ENCODE results near the gene MTHFD1L.

Gene MTHFD1L

DNA sequence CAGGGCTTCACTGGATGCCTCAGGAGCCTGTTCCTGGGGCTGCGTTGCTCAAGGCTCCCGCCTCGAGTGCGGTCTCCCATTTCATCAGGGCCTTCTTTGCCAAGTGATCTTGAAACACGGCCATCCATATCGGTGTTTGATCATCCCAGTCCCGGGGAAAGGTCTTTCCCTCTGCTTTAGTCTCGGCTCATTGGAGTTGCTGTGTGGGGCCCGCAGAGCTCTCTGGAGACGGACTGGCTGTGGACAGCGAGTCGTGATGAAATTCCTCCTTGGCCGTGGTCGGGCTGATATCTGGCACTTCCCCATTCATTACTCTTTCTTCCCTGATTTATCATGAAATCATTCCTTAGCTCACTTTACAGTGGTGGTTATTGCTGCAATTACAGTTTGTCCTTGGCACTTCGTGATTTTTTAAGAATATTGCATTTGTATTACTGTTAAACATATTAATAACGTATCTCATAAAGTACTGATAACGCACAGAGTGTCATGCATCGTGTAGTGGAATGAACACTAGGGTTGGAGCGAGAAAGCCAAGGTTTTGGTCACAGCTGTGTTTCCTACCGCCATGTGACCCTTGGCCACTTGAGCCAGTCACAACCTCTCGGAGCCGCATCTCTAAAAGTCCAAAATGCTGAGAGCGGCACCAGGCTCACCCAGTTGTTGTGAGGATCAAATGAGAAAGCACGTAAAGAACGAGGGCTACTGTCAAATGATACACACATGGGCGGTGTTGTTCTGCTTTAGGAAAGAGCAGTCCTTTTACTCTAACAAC lies 71.8 kb downstream of the MTHFD1L start:
- no peak for DNase-seq

DNA sequence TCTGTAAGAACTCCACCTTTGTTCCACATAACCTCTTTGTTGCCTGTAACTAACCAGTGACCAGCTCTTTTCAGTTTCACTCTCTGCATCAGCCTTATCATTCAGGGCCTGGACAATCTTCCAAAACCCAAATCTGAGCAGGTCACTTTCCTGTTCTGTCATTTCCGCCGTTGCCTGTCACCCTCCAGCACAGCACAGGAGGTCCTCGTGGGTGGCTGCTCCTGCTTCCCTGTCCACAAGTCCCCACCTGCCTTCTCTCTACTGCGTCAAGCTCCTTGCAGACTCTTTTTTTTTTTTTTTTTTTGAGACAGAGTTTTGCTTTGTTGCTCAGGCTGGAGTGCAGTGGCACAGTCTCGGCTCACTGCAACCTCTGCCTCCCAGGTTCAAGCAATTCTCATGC lies 73.9 kb downstream of the MTHFD1L start:
- no peak for DNase-seq

DNA sequence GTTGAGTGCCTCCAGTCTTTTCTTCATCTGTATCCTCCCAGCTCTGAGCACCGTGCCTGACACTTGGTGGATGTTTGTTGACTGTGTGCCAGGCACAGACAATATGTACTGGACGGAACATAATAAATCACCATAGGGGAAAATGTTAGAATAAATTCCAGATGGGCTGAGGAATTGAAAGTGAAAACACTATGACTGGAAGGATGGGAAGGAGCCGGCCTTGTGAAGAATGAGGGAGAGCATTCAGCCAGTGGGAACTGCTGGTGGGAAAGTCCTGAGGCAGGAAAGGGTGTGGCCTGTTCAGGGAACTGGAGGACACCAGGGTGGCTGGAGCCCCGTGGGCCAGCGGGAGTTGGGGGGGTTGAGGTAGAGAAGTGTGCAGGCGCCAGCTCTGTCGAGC lies 75.4 kb downstream of the MTHFD1L start:
- no peak for DNase-seq

DNA sequence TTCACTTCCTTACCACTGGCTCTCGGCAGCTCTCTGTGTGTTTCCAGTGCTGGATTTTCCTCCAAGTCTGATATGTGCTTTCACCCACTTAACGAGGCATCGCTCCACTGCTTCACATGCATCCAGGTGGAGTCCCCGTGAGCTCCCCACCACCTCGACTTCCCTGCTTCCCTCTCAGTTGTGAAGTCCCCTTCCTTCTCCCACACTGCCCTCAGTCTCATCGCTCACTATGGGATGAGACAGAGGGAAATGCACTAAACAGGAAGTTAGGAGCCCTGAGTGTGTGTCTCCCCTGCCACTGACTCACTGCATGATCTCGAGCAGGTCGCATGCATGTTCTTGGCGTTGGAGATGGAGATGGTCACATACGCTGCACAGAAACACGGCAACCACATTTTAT lies 84.0 kb downstream of the MTHFD1L start:
- DNase-seq: no peak

DNA sequence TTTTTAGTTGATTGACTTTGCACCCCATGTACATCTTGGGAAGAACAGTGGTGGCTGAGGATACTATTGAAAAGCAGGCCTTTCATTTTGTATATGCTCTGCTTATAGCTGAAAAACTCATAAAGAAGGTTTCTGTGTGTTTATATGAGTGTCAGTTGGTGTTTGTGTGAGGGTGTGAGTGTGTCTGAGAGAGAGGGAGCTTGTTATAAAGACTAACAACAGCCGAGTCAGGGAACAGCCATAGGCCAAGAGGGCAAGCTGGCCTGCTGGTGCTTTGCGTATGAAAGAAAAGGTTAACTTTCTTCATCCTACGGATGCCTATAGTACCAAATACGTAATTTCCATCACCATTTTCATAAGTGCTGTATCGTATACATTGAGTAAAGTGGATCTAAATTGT lies 88.3 kb downstream of the MTHFD1L start:
- no peak for DNase-seq

DNA sequence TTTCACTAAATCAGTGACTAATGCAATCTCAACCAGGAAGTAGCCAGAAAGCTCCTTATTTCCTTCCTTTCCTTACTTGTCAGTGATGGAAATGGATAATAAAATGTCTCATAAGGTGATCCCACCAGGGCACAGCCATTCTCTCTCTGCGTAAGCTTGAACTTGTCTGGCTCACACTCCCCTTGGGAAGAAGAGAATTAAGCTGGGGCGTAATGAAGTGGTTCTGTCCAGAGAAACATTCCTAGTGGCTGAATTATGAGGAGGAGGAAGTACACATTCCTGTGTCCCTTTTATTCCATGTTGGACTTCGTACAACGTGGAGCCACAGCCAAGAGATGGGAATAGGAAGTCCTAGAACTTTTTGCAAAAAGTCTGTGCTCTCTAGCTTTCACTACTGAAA lies 93.7 kb downstream of the MTHFD1L start:
- DNase-seq: no peak

DNA sequence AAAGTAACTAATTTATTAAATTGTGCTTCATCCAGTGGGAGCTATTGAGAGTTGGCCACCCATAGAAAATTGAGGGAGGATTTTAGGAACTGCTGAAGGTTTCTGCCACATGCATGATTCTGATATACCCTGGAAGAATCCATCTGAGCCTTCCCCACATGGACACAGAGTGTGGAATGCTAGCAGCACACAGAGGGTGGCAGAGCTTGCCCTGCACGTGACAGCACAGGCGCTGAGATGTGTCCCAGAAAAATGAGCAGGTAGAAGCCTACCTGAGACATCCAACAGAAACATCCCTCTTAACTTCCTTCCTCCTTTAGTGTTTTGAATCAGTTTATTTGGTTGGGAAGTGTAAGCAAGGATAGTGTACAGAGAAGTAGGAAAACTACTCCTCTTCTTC lies 96.9 kb downstream of the MTHFD1L start:
- peak; percentile 42 for DNase-seq

DNA sequence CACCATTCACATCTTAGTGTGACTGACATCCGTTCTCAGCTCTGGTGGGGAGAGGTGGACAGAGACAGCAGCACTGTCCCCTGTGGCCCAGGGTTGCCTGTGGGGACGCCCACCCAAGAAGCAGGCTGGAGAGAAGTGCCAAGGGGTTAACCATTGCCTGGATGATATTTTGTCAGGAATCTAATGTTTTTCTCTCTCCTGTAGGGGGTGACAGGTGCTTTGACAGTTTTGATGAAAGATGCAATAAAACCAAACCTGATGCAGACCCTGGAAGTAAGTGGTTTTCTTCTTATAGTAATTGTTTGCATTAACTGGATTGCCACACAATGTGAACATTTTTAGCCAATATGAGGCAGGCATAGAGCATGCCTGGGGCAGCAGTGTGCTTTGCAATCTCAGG lies 99.3 kb downstream of the MTHFD1L start:
- DNase-seq: peak; percentile 13

DNA sequence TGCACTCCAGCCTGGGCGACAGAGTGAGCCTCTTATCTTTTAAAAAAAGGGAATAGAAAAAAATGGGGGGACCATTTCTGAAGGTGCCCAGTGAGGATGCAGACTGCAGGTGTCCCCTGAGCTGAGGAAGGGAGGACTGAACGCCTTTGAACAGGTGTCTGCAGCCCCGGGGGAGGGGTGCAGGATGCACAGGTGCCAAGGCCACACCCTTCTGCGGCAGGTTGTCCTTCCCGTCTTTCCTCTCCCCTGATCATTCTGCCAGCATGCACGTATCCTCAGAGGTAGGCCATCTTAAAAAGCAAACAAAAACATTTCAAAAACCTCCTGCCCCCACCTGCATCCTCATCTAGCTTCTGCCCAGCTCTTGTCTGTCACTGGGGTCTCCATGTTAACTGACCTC lies 101.3 kb downstream of the MTHFD1L start:
- DNase-seq: no peak

DNA sequence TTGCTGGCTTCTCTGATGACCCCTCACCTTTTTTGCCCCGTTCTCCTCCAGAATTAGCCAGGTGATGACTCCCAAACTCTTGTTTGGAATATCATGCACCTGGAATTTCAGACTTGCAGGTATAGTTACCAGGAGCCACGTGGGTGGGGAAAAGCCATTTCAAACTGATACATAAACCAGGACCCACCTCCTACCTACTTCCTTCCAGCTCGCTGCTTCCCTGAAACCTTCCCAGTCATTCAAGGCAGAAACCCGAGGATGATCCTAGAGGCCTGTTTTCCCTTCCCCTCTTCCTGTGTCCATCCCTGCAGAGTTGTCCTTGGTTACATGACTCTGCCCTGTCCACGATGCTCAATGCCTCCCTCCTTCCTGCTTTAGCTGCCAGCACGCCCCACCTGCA lies 101.9 kb downstream of the MTHFD1L start:
- no peak for DNase-seq

DNA sequence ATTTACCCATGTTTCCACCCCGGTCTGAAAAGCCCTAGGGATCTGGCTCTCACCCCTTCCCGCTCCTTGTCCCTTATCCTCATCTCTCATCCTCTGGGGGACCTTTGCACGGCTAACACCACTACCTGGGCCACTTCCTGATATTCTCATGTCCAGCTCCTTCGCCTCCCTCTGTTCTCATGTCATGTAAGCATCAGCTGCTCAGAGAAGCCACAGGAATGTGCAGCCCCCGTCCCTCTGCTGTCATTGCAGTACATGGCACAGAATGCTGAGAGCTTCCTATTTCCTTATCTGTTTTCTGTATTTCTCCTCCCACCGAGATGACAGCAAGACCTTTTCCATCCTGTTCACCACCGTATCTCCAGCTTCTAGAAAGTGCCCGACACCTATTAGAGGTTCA lies 102.4 kb downstream of the MTHFD1L start:
- DNase-seq: no peak

DNA sequence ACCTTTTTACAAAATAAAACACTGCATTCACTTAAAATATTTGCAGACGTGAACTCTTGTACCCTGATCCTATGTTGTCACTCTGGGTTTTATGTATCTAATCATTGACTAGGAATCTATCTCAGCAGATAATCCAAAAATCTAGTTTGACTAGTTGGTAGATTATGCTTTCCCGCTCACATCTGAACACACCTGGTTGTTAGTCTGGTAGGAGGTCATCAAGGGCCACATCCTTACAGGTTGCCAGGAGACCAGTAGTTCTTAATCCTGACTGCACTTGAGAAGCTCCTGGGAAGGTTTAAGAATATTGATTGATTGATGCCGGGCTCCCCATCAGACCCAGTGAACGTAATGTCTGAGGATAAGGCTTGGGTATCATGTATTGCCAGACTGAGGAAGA lies 104.4 kb downstream of the MTHFD1L start:
- DNase-seq: no peak

DNA sequence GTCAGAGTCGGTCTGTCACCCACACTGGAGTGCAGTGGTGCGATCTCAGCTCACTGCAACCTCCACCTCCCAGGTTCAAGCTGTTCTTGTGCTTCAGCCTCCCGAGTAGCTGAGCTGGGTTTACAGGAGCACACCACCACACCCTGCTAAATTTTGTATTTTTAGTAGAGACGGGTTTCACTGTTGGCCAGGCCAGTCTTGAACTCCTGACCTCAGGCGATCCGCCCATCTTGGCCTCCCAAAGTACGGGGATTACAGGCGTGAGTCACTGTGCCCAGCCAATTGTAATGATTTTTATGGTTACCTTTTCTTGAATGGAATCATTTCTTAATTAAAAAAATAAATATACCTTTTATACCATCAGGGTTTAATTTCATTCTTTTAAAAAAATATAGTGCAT lies 105.7 kb downstream of the MTHFD1L start:
- DNase-seq: no peak

DNA sequence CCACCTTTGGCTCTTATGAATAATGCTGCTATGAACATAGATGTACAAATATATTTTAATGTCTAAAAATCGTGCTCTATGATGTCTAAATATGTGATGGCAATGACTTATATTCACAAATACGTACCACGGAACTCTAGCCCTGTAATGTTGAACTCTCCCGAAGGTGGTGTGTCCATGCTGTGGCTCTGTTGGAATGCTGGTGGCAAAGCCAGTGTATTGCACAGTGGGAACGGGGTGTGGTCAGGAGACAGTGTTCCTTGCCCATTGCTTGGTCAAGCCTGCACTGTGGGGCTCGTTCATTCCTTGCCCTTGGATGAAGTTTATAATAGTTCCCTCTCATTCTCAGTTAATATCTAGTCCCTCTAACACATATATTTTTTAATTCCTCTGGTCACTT lies 109.6 kb downstream of the MTHFD1L start:
- no peak for DNase-seq

DNA sequence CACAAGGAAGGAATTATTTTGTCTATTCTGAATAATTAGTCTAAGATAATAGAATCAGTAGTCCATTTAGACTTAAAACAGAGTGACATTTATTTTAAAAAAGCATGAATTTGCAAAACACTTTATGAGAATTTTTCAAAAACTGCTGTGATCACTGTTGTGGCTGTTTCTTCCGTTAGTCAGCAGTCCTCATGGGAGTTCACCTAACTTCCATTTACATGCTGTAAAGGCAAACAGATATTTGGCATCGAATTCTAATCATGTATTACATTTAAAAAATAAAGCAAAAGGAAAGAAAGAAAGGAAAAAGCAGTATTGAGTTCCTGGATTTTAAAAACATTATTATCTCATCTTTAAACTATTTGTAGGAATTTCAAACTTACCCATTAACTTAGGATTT lies 111.8 kb downstream of the MTHFD1L start:
- no peak for DNase-seq

DNA sequence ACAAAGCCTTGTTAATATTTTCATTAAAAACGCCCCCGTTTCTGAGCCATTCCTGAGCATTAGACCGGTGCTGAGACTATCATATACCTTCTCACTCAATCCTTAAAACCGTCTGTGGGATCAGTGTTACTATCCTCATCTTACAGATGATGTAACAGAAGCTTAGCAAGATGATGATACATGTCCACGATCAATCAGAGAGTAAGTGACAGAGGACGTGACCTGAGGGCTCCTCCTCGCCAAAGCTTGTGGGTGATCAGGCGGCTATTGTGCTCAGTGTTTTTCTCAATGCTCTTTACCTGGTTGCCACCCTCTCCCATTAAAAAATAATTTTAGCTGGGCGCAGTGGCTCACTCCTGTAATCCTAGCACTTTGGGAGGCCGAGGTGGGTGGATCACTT lies 113.1 kb downstream of the MTHFD1L start:
- no peak for DNase-seq

DNA sequence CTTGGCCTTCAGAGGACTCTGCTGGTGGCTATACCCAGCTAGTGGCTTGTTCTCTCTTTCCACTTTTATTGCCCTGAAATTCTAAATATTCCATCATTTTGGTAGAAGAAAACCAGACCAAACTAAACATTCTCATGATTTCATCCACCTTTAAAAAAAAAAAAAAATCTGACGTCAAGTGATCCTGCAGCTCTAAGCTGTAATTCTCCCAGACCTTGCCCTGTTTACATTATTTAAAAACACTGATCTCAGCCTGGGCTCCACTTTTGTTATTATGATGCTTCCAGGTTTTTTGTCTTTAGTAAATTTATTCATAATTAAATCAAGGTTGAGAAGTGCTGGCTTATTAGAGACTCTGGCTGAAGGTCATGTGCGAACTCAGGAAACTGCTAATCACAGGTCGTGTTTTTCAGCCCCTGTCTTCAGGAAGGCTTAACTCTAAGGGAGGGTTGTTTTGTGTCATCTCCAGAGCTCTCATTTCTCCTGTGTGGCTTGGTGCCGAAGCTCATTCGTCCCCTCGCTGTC lies 114.4 kb downstream of the MTHFD1L start:
- no peak for DNase-seq

DNA sequence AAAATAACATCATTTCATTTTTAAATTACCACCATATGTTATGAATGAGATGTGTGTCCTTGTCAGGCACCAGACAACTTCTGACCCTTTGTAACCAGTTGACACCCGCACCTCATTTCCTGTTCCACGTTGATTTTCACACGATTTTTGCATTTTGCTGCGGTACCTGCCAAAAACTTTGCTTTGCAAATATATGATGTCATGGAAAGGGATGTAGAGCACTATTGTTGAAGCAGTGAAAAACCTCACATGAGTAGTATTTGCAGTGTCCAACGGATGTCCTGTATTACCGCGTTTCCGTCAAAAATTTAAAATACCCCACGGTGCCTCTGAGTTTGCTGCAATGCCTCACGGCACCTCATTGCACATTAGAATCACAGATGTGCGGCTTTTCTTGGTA lies 115.6 kb downstream of the MTHFD1L start:
- DNase-seq: no peak

DNA sequence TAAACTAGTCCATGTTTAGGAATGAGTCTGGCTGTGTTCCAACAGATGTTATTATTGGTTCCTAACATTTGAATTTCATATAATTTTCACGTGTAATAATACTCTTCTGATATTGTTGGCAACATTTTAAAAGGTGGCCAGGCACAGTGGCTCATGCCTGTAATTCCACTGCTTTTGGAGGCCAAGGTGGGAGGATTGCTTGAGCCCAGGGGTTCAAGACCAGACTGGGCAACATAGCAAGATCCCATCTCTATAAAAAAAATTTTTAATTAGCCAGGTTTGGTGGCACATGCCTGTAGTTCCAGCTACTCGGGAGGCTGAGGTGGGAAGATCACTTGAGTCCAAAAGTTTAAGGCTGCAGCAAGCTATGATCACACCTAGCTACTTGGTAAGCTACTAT lies 116.2 kb downstream of the MTHFD1L start:
- no peak for DNase-seq

DNA sequence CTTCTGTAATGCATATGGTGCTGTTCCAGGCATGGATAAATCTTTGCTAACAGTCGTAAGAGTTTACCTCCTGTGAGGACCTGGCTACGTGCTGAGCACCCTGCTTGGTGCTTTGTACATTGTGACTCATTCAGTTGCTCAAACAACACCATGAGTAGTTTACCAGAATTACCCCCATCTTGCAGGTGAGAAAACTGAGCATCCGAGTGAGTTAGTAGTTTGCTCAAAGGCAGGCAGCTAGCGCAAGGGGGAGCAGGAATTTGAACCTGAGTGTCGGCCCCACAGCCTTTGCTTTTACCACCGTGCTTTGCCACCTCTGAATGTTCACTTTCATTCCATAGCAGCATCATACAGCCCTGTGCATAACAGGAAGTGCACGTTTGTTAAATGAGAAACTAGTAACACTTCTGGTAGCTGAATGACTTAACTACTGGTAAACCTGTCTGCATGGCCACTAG lies 121.9 kb downstream of the MTHFD1L start:
- peak; percentile 72 for DNase-seq

DNA sequence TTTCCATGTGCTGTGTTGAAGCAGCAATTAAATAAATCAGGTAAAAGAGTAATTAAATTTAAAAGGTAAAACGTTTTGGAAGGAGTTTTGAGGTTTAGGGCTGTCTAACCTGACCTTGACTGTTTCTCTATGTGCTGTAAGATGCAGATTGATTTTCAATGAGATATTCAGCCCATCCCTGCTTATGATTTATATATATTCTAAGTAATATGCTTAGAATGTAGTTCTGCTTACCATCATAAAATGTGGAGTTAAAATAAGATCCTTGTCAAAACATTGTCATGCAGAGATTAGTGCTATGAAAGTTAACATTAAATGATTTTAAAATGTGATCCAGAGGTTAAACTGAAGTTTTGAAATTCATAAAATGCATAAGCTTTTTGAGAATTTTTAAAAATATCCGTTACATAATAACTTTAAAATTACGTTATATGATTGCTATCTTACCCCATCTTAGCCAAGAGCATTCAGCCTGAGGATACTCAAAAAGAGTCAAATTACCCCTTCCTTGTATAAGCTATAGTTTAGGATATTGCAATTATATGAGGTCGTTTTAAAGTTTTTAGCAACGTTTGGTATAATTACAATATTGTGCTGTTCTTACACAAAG lies 122.5 kb downstream of the MTHFD1L start:
- DNase-seq: no peak

DNA sequence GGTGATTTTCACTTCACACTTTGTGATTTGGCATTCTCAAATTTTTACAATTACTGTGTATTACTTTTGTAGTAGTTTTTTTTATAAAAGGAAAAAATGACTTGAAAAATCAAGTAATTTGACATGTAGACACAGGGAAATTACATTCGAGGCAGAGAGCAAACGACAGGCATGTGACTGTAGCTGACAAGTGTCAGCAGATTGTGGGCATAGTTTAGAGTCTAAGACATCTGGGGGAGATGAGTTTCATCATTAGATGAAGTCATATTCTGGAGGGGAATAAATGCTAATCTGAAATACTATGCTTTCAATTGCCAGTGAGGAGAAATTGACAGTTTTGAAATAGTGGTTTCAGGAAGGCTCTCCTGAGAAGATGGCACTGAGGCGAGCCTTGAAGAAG lies 126.0 kb downstream of the MTHFD1L start:
- DNase-seq: no peak

DNA sequence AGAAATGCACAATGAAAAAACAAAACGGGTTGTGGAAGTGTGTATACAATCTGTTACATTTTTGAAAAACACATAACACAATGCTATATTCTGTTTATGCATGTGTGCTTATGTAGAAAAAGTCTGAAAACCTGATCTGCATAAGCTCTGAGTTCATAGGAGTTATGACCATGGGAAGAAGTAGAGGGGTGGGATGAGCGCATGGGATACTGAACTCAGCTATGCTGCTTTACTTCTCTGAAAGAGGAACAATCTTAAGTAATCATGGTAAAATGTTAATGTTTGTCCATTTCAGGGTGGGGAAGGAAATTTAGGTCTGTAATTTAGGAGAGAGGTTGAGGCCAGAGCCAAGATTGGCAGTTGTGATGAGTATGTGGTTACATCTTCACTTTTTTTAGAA lies 126.8 kb downstream of the MTHFD1L start:
- no peak for DNase-seq

DNA sequence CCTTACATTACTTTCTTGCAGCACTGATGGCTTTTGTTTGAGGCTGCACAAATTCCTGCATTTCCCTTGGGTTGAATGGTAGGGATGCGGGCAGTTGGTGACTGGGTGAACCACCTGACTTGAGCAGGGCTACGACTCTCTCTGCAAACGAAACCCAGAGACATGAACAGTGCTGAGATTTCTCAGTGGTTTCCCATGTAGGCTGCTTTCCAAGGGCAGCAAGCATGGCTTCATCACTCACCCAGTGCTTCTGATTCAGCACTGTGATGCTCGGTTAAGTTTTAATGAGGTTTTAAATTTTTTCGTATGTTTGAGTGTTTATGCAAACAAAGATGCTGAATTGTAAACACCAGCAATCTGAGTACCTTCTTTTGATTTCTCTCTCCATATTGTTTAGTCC lies 127.2 kb downstream of the MTHFD1L start:
- no peak for DNase-seq

DNA sequence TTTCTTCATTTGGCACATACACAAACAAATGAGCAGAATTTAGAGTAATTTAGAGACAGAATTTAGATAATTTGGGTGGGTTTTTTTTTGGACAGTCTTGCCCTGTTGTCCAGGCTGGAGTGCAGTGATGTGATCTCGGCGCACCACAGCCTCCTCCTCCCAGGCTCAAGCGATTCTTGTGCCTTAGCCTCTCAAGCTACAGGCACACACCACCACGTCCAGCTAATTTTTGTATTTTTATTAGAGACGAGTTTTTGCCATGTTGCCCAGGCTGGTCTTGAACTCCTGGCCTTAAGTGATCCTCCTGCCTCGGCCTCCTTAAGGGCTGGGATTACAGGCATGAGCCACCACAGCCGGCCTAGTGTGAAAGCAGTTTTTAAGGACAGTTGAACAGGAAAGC lies 127.8 kb downstream of the MTHFD1L start:
- no peak for DNase-seq
